ENCODE results near the gene FBLN1.
"Not testable (repeated sequence)": the region's sequence is repeated elsewhere in the genome, so short reads cannot be mapped to it uniquely, and the experiment has no call there.

Gene FBLN1

DNA sequence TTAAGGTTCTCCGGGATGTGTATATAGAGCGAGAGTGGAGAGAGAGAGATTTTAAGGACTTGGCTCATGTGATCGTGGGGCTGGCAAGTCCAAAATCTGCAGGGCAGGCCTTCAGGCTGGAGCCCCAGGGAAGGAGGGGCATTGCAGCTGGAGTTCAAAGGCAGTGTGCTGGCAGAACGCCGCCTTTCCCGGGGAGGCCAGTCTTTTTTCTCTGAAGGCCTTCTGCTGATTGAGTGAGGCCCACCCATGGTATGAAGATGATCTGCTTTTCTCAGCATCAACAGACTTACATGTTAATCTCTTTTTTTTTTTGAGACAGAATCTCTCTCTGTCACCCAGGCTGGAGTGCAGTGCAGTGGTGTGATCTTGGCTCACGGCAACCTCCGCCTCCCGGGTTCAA lies 25.4 kb downstream of the FBLN1 start:
- DNase-seq (ENCODE audit: low spot score), result no peak

DNA sequence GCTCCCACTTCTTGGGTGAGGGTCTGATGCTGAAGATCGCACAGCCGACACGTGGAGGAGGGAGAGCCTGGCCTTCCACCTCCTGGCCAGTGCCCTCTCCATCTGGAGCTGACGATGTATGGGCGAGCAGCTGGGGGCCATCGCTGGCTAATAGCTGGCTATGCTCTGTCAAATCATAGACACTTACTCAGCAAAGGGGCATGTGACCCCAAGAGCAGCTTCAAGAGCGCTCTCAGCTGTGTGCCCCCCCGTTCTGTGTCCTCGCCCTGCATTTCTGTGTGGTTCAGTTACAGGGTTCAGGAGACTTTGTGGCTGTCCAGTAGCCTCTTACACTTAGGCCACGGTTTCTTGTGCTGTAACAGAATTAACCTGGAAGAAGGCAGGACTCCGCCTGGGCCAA lies 26.4 kb downstream of the FBLN1 start:
- no peak for DNase-seq (ENCODE audit: low spot score)

DNA sequence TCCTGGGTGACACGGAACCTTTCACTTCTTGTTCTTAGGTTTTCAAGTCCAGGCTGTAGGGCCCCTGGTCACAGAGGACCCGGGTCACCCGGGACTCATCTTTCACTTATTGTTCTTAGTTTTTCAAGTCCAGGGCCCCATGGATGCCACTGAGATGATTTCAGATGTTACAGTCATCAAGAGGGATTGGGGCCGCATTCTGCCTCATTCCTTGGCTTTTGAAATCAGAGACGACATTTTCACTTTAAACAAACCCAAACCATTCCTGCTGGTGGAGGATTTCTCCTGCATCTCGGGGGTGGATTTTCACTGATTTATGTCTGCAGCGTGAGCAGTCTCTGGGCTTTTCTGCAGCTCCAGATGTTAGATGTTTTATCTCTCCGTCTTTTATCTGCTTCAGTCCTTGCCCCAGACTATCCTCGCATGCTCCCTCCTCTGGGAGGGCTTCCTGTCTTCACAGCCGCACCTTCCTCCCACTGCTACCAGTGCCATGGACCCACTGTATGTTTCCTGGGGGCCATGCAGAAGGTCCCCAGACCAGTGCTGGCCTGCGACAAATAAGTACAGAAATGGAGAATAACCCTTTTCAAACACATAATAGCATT lies 27.4 kb downstream of the FBLN1 start:
- peak; percentile 74 for DNase-seq (ENCODE audit: low spot score)

DNA sequence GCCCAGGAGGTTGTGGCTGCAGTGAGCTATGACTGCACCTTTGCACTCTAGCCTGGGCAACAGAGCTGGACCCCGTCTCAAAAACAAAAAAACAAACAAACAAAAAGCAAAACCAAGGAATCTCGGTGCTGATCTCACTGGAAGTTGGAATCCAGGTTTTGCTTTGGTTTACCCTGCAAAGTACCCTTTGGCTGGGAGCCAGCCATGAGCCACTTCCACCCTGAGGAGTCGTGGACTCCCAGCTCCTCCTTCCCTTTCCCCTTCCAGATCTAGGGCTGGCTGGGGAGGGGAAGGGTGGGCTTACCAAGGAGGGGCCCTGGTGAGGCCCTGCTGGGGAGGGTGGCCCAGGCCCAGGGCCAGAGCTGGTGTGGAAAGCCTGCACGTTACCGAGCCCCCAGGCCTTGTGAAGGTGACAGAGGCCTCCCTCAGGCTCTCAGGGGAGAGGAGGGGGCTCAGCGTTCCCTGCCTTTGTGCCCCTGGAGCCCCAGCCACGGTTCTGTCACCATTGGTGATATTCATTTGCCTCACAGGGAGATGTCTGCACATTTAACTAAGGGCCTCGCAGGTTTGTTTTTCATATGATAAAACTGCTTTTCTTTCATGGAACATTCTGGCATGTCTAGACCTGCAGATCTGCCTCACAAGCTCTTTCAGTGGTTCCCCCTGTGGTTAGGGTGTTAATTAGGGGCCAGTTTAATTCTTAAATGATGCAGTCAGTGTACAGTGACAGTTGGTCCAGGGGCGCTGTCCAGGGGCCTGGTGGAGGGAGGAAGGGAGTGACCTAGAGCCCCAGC lies 29.0 kb downstream of the FBLN1 start:
- no peak for DNase-seq (ENCODE audit: low spot score)

DNA sequence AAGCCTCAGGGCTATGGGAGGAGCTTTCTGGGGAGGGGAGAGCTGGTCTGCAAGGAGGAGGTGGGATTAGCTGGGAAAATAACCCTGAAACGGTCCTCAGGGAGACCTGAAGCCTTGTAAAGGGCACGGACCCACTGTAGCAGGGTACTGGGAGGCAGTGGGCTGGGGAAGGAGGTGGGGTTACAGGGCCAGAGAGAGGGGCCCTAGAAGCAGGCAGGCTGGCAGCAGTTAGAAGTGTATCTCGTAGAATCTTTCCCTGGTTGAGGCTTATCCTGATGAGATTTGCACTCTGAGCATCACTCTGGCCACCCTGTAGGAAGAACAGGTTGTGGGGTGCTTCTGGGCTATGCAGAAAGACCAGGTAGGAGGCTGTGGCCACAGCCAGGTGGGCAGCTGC lies 29.6 kb downstream of the FBLN1 start:
- DNase-seq (ENCODE audit: low spot score), result no peak

DNA sequence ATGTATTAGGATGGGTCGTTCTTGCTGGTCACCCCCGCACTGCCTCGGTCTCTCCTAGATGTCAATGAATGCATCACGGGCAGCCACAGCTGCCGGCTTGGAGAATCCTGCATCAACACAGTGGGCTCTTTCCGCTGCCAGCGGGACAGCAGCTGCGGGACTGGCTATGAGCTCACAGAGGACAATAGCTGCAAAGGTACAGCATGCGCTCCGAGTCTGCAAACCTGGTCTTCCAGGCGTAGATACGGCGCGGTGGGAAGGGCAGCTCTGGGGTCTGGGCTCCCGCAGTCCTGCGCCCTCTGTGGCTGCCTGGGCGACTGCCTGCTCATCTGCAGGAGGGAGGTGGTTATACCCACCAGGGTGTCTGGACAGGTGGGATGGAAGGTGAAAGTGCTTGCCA lies 31.0 kb downstream of the FBLN1 start:
- no peak for DNase-seq (ENCODE audit: low spot score)

DNA sequence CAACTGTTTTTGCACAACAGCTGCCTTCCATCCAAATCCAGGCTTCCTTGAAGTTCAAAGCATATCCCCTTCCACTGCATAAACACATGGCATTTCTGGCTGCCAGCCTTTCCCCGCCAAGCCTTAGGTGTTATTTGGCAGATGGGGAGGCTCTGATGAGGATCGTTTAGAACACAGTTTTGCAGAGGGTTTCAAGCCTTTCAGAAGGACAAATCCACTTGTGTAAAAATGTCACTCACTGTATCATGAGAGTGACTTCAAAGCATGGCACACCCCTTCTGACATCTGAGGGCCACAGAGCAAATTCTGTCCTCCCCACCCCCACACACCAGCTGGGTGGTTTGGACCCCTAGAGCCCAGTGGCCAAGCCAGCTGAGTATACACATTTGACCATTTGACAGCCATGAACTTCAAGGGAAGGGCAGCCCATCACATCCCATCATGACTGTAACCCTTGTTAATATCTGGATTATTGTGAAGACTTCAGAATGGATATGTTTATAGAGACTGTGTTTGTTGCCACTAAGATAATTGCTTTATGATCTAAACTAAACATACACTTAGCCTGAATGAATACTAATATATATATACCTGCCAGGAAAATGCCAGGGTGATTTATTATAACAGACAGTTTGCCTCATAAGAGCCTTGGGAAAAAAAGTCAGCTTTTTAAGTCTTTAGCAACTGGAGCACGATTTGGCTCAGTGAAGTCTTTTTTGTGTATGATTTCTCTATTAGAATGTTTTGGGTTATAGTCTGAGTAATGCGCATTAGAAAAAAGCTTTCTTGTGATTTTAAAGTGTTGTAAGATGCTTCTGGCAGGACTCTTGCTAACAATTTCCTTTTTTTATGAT lies 31.9 kb downstream of the FBLN1 start:
- no peak for DNase-seq (ENCODE audit: low spot score)

DNA sequence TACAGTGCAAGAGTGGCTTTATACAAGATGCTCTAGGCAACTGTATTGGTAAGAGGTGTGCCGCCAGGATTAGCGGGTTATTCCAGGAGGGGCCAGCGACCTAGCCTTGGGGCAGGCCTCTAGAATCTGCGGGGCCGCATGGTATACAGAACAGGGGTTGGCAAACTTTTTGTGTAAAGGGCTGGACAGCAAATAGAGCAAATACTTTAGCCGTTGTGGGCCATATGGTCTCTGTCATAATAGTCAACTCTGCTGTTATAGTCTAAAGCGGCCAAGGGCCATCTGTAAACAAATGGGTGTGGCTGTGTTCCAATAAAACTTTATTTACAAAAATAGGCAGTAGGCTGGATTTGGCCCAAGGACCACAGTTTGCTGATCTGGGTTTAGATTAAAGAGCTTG lies 32.6 kb downstream of the FBLN1 start:
- no peak for DNase-seq (ENCODE audit: low spot score)

DNA sequence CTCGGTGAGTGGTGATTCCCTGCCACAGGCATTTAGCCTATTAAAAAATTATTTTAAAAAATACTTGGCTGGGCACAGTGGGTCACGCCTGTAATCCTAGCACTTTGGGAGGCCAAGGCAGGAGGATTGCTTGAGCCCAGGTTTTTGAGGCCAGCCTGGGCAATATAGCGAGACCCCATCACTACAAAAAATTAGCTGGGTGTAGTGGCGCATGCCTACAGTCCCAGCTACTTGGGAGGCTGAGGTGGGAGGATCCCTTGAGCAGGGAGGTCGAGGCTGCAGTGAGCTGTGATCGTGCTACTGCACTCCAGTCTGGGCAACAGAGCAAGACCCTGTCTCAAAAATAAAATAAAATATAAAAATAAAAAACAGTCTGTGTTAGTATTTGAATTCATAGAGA lies 33.2 kb downstream of the FBLN1 start:
- DNase-seq (ENCODE audit: low spot score), result not testable (repeated sequence)

DNA sequence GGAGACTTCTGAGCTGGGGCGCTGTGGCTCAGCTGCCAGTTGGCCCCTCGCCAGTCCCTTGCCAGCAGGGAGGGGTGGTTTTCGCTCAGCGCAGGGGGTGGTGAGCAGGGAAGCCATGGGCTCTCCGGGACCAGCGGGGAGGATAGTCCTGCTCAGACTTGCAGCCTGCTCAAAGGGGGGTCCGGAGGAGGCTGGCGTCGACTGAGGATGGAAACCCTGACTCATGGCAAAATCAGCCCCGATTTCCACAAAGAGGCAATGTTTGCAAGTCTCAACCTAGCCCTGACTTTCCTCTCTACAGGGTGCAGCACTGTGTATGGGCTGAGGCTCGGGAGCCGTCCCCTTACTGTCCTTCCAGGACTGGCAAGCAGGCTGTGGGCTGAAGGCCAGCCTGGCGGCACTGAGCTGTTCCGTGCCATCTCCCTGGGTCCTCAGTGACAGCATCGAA lies 35.1 kb downstream of the FBLN1 start:
- DNase-seq (ENCODE audit: low spot score), result peak; percentile 79

DNA sequence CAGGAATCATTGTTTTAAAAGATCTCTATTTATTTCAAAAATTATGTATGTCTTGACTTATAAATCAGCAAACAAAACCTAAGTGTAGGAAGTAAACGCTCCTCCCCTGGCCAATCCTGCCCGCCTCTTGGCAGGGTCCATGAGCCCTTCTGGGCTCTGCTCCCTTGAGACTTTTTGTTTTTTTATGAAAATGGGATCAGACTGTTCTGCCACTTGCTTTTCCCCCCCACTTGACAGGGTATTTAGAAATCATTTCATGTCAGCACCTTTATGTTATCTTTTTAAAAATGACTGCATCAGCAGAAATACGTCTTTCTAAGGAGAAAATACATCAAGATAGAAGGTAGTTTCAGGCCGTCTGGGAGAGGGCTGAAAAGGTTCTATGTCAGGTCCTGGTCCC lies 35.6 kb downstream of the FBLN1 start:
- no peak for DNase-seq (ENCODE audit: low spot score)

DNA sequence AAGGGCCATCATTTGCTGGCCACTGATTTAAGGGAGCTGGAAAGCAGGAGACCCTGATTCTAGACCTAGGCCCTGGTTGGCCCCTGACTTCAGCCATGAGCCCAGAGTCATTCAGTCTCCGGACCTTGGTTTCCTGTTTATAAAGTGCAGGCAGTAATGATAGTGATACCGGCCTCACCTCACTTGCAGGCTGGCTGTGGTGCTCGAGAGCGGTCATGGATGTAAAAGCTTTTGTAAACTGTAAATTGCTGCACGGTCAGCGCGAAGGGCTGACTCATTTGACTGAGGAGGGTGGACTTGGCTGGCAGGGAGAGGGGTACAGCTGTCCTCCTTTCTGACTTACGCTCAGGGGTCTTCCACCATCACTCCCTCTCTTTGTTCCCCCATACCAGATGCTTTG lies 37.4 kb downstream of the FBLN1 start:
- no peak for DNase-seq (ENCODE audit: low spot score)

DNA sequence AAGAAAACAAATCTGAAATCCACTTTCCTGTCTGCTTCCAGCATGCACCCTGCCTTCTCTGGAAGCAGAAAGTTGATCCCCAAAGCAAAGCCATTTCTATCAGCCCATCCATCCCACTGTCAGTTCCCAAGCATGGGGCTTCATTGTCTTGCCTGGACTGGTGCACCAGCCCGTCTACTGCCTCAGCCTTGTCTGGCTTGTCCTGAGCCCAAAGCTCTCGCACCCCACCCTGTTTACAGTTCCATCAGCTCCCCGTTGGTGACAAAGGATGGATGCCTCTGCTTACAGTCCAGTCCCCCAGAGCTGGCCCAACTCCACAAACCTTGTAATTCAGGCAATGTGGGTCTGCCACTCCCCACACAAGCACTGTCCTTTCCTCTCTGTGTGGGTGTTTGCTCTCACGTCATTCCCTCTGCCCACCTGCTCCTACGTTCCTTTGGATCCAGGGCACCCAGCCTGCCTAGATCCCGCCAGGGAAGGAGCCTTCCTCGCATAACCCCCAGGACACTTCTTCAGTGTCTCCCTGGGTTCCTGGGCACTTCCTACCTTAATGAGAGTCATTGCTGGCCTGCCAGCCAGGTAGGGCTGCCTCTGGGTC lies 38.8 kb downstream of the FBLN1 start:
- DNase-seq (ENCODE audit: low spot score), result no peak

DNA sequence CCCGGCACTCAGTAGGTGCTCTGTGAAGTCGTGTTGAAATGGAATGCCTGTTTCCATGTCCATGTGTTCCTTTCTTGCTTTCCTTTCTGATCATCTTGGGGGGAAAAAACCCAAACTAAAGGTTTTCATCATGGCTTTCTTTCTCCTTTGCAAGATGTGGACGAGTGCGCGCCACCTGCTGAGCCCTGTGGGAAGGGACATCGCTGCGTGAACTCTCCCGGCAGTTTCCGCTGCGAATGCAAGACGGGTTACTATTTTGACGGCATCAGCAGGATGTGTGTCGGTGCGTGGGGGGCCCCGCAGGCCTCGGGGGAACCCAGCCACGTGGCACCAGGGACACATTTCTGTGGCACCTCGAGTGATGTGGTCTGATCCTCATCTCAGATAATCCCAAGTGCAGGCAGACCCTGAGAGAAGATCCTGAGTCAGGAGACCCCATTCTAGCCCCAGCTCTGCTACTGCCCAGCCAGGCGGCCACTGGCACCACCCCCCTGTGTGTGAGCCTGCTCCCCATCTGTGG lies 39.4 kb downstream of the FBLN1 start:
- no peak for DNase-seq (ENCODE audit: low spot score)

DNA sequence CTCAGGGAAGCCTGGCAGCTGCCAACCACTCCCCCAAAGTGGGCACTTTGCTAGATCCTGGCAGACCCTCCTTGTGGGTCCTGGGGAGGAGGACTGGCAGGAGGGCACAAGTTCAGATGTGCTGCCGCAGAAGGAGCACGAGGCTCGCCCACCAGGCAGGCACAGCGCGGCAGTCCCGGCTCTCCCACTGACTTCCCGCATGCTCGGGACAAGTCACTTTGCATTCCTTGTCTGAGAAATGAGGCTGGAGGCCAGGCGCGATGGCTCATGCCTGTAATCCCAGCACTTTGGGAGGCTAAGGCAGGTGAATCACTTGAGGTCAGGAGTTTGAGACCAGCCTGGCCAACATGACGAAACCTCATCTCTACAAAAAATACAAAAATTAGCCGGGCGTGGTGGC lies 40.1 kb downstream of the FBLN1 start:
- not testable (repeated sequence) for DNase-seq (ENCODE audit: low spot score)

DNA sequence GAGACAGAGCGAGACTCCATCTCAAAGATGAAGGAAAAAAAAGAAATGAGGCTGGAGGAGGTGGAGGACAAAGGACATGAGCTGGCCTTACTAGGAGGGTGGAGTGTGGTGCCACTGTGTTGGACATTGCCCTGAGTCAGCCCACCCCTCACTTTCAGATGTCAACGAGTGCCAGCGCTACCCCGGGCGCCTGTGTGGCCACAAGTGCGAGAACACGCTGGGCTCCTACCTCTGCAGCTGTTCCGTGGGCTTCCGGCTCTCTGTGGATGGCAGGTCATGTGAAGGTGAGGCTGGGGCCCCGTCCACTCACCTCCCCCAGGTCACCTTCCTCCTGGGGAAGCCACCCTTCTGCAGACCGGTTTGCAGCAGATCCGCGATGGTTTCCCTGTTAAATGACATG lies 40.6 kb downstream of the FBLN1 start:
- no peak for DNase-seq (ENCODE audit: low spot score)

DNA sequence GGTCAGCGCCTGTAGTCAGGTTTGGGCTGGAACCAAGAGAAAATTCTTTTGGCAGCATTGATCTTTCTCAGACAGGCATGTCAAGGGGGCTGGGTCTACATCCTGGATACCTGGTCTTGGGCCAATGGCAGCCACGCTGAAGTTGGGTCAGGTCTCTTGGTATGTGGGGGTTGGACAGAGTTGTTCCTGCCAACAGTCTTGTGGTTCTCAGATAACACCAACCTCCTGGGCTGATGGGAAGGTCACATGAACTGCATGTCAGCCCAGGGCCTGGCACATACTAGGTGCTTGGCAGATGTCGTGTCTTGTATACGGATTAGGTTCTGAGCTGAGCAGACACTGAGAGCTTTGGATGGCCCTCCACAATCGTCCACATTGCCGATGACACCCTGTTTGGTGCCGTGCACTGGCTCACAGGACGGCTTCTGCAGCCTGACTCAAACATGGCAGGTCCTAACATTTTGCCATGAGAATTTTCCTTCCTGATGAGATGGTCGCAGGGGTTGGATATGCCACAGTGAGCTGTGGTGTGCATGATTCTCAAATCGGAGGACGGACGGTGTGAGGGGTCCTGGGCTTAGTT lies 42.0 kb downstream of the FBLN1 start:
- DNase-seq (ENCODE audit: low spot score), result no peak

DNA sequence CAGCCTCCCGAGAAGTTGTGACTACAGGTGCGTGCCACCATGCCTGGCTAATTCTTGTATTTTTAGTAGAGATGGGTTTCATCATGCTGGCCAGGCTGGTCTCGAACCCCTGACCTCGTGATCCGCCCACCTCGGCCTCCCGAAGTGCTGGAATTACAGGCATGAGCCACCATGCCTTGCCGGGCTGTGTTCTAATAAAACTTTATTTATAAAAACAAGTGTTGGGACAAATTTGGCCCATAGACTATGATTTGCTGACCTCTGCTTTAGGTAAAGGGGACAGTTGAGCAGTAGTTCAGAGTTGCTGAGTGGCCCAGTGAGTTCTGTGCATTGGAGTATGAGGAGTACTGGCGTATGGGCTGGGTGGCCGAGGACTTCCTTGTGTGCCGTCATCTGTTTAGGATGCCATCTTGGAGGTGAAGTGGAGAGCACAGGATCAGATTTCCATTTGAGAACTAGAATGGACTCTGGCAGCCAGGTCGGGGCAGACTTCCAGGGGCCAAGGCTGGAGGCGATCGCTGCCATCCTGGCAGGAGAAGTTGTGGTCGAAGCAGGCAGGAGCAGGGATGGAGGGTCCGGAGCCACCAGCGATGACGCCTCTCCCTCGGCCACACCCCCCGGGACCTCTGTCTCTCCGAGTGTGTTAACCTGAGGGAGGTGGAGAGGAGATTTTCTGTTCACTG lies 43.8 kb downstream of the FBLN1 start:
- DNase-seq (ENCODE audit: low spot score), result no peak

DNA sequence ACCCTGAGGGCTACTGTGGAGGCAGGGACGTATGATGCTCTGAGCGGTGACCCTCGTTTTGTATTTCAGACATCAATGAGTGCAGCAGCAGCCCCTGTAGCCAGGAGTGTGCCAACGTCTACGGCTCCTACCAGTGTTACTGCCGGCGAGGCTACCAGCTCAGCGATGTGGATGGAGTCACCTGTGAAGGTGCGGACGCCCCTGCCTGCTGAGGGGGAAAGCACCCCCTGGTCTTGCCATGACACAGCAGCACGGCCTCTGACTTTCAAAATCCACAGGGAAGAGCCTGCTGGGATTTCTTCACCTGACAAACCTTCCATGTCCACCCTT lies 44.3 kb downstream of the FBLN1 start:
- no peak for DNase-seq (ENCODE audit: low spot score)

DNA sequence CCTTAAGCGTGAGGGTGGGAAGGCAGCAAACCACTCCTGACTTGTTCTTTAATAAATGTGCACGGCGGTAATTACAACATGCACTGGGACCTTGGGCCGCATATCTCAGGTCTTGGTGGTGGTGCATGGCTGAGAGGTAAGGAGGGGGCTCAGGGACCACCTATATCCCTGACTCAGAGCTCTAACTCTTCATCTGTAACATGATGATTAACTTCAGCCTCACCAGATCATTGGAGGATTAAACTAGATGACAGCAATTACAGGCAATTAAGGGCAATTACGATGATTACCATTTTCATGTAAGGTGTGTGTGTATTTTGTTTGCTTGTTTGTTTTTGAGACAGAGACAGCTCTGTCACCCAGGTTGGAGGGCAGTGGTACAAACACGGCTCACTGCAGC lies 45.0 kb downstream of the FBLN1 start:
- no peak for DNase-seq (ENCODE audit: low spot score)

DNA sequence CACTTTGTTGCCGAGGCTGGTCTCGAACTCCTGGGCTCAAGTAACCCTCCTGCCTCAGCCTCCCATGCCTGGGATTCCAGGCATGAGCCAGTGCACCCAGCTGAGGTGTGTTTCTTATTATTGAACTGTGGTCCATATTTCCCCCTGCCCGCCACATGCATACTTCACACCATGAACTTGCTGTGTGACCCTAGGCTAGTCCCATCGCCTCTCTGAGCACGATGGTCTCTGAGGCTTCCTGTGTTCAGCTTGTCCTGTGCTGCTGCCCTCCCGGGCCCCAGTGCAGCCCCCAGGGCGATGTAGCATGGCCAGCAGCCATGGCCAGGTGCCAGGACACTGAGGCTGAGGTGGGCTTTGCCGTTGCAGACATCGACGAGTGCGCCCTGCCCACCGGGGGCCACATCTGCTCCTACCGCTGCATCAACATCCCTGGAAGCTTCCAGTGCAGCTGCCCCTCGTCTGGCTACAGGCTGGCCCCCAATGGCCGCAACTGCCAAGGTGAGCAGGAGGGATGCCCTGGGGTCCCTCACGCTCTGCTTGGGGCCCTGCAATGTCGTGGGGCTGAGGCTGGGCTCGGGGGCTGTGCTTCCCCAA lies 45.7 kb downstream of the FBLN1 start:
- no peak for DNase-seq (ENCODE audit: low spot score)
